ENCODE measurements around the gene STX5.
"Not testable (repeated sequence)": the region's sequence is repeated elsewhere in the genome, so short reads cannot be mapped to it uniquely, and the experiment has no call there.

The STX5 gene

GRCh38 chr11:62828130-62828529 is 3.7 kb downstream of the STX5 start:
- DNase-seq: not testable (repeated sequence)

- no peak for DNase-seq
Measured at GRCh38 chr11:62823677-62824076, 8.2 kb downstream of the STX5 start.

GRCh38 chr11:62817129-62817528 is 14.7 kb downstream of the STX5 start:
- DNase-seq: no peak

GRCh38 chr11:62816557-62816956 is 15.3 kb downstream of the STX5 start:
- DNase-seq: no peak

GRCh38 chr11:62811659-62812058 is 20.2 kb downstream of the STX5 start:
- no peak for DNase-seq

- no peak for DNase-seq
Measured at GRCh38 chr11:62810748-62811147, 21.1 kb downstream of the STX5 start.

- DNase-seq: peak; percentile 25
Measured at GRCh38 chr11:62806611-62807121, 25.2 kb downstream of the STX5 start.

- DNase-seq: no peak
Measured at GRCh38 chr11:62805961-62806441, 25.9 kb downstream of the STX5 start.

- peak; percentile 88 for DNase-seq
Measured at GRCh38 chr11:62805076-62805892, 26.6 kb downstream of the STX5 start, which contains the start of gene NXF1. Gene NXF1, minus strand, starts transcription at chr11:62805440. Its CDS starts 84 bp downstream, at chr11:62805356.

GRCh38 chr11:62804310-62805075 is 27.4 kb downstream of the STX5 start:
- no peak for DNase-seq

- no peak for DNase-seq
Measured at GRCh38 chr11:62801071-62801470, 30.8 kb downstream of the STX5 start.

- DNase-seq: no peak
Measured at GRCh38 chr11:62799486-62799885, 32.4 kb downstream of the STX5 start.

GRCh38 chr11:62796281-62796680 is 35.6 kb downstream of the STX5 start:
- DNase-seq: no peak

- no peak for DNase-seq
Measured at GRCh38 chr11:62794201-62794775, 37.6 kb downstream of the STX5 start.

- DNase-seq: no peak
Measured at GRCh38 chr11:62792202-62792575, 39.7 kb downstream of the STX5 start.

- DNase-seq: no peak
Measured at GRCh38 chr11:62791501-62792201, 40.2 kb downstream of the STX5 start, which contains the start of gene TMEM223. Gene TMEM223, minus strand, starts transcription at chr11:62792006. Its CDS starts 12 bp downstream, at chr11:62791994.

GRCh38 chr11:62789576-62789975 is 42.3 kb downstream of the STX5 start:
- no peak for DNase-seq

- no peak for DNase-seq
Measured at GRCh38 chr11:62788991-62789390, 42.9 kb downstream of the STX5 start.

- peak; percentile 86 for DNase-seq
Measured at GRCh38 chr11:62787005-62787759, 44.7 kb downstream of the STX5 start, which contains the start of gene TMEM179B. Gene TMEM179B, plus strand, starts transcription at chr11:62787402. Its CDS starts 30 bp downstream, at chr11:62787432.

- peak; percentile 65 for DNase-seq
Measured at GRCh38 chr11:62786318-62787004, 45.4 kb downstream of the STX5 start.

- no peak for DNase-seq
Measured at GRCh38 chr11:62782753-62783152, 49.1 kb downstream of the STX5 start.

Measured in GOT3 (cell line).